ENCODE results near the gene LRATD1.

GRCh38 chr2:14616950-14617349, 15.6 kb upstream of the LRATD1 start:
- TF ChIP-seq CTCF (IDR thresholded peaks at IDR 0.05): no peak
- no peak for TF ChIP-seq POLR2A (IDR thresholded peaks at IDR 0.05)

All from suprapubic skin (tissue), 3 donors.